Naive thymus-derived CD4-positive, alpha-beta T cell (primary cell): ENCODE results near the gene C11orf68. TPM values are rescaled to one million over a fixed set of nuclear protein-coding genes. Genes with fewer than 3 reads are reported as not detected.

Source experiments
- ATAC-seq: fragments of 150-1000 bp; cut with Tn5 transposase; 2 replicates; pipeline ENCODE4 v1.10.0; 2021; ENCODE audit warnings: mild to moderate bottlenecking, moderate library complexity
- CTCF ChIA-PET: fragments of 350-600 bp; sonication (Branson Sonifier 250); formaldehyde crosslinking; loops from one replicate; lab custom pipeline; 2021; ENCODE audit warnings: antibody characterized with exemption; lab: Charles Lee
- POLR2A ChIA-PET: fragments of 350-600 bp; sonication (Branson Sonifier 250); formaldehyde crosslinking; loops from one replicate; lab custom pipeline; 2021; ENCODE audit warnings: antibody characterized with exemption, inconsistent platforms; lab: Charles Lee
- DNase-seq, 9 donors: peaks; one replicate each; pipeline versions ENCODE4 v3.0.0 to v3.0.0-alpha.2; 2020 to 2022; ENCODE audit warnings: mixed read lengths in 1 of 9
- H3K27ac ChIP-seq: one replicate; pipeline ENCODE4 v1.7.0; 2013; ENCODE audit warnings: mild to moderate bottlenecking, low read depth, low read length, moderate library complexity
- H3K27me3 ChIP-seq, 2 donors: one replicate each; pipeline ENCODE4 v1.7.0; 2013; ENCODE audit warnings: low read length in 2 of 2, mild to moderate bottlenecking in 2 of 2, moderate library complexity in 2 of 2; ENCODE audit not compliant: control insufficient read depth in 2 of 2, insufficient read depth in 2 of 2
- H3K36me3 ChIP-seq, 3 experiments: 1 replicate in 2 of 3; 2 replicates in 1 of 3; pipeline ENCODE4 v1.7.0; 2013; ENCODE audit warnings: low read length in 3 of 3, mild to moderate bottlenecking in 3 of 3, moderate library complexity in 1 of 3; ENCODE audit not compliant: insufficient read depth in 3 of 3, control insufficient read depth in 2 of 3
- H3K4me1 ChIP-seq, 2 donors: one replicate each; pipeline ENCODE4 v1.7.0; 2013; ENCODE audit warnings: low read length in 2 of 2, mild to moderate bottlenecking in 2 of 2, moderate library complexity in 1 of 2; ENCODE audit not compliant: control insufficient read depth in 2 of 2, insufficient read depth in 2 of 2
- H3K4me3 ChIP-seq: 2 replicates; pipeline ENCODE4 v1.7.0; 2013; ENCODE audit warnings: mild to moderate bottlenecking, low read length
- H3K9me3 ChIP-seq, 3 experiments: 1 replicate in 2 of 3; 2 replicates in 1 of 3; pipeline ENCODE4 v1.7.0; 2013; ENCODE audit warnings: low read length in 3 of 3; ENCODE audit not compliant: control insufficient read depth in 2 of 3
- H3K27ac Mint-ChIP-seq, 9 donors: one replicate each; pipeline ENCODE4 v1.8.0; 2020 to 2022; ENCODE audit warnings: mixed read lengths in 9 of 9, mild to moderate bottlenecking in 8 of 9, moderate library complexity in 5 of 9, inconsistent platforms in 2 of 9
- H3K27me3 Mint-ChIP-seq, 5 donors: one replicate each; pipeline ENCODE4 v1.8.0; 2021 to 2022; ENCODE audit warnings: mixed read lengths in 5 of 5, mild to moderate bottlenecking in 1 of 5
- H3K36me3 Mint-ChIP-seq, 5 donors: one replicate each; pipeline ENCODE4 v1.8.0; 2020 to 2022; ENCODE audit warnings: mixed read lengths in 5 of 5, mild to moderate bottlenecking in 3 of 5, inconsistent platforms in 1 of 5
- H3K4me1 Mint-ChIP-seq, 7 donors: one replicate each; pipeline ENCODE4 v1.8.0; 2020 to 2022; ENCODE audit warnings: mixed read lengths in 7 of 7, mild to moderate bottlenecking in 3 of 7, inconsistent platforms in 1 of 7
- H3K4me3 Mint-ChIP-seq, 10 donors: one replicate each; pipeline ENCODE4 v1.8.0; 2020 to 2022; ENCODE audit warnings: mild to moderate bottlenecking in 10 of 10, mixed read lengths in 10 of 10, moderate library complexity in 6 of 10, inconsistent platforms in 2 of 10
- H3K9me3 Mint-ChIP-seq, 11 donors: one replicate each; pipeline ENCODE4 v1.8.0; 2020 to 2022; ENCODE audit warnings: mixed read lengths in 11 of 11, mild to moderate bottlenecking in 4 of 11, inconsistent platforms in 1 of 11, moderate library complexity in 1 of 11
- intact Hi-C, 2 donors: fragments of 100-400 bp; cut with micrococcal nuclease; formaldehyde crosslinking; loops; one replicate each; pipeline ENCODE4 v1.15.1; 2023
- polyA plus RNA-seq, 2 donors: library from polyadenylated mRNA; unstranded; fragments of 300-500 nt; fragmentation: Illumina TruSeq; gene quantifications; one replicate each; pipeline ENCODE4 v1.2.3, GENCODE V29; 2021
- total RNA-seq, 6 experiments: library from RNA in 5 of 6; stranded (reverse) in 5 of 6; gene quantifications; 1 replicate in 5 of 6; 2 replicates in 1 of 6; pipeline ENCODE4 v1.2.3 and lab custom pipeline; 2021 to 2026

C11orf68 gene
- total and polyA plus RNA-seq, 7 experiments from 2014 or later, result 18.5 to 104 (median 58.8) TPM

DNA sequence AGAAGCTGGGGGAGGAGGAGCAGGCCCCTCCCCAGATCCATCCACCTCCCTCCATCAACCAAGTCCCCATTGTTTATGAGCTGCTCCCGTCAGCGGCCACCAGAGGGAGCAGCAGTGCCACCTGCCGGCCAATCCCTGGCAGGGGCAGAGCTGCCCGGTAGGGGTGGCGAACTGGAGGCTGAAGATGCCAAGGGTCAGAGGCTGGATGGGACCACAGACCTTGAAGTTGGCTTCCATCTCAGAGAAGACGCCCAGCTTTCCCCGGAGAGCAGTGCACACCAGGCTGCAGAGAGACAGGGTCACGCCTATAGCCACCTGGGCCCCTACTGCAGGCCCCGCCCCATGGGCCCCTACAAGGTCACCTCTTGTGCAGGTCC, 34.2 kb downstream of the C11orf68 start:
- POLR2A ChIA-PET, result interaction anchor here (0.6 to 12.3 kb wide), 14 partner anchors 11 to 231 kb away, joined by 3 to 316 read pairs (median 4); partner anchors contain the start of genes BANF1, C11orf68, CFL1 and EIF1AD
- Mint-ChIP-seq H3K27ac (peak overlapping the region in 8 of 9 donors; percentile 70 to 93 (median 80)), H3K4me1 (peaks cover 29 to 65% (median 41%) of the 10 kb centered on the region in 7 donors), H3K27me3 (no peaks in the 10 kb centered on the region), H3K36me3 (peaks cover 0 to 11% (median 3%) of the 10 kb centered on the region in 5 donors), H3K4me3 (peak overlapping the region in 3 of 10 donors; percentile 29 to 63 (median 58)), H3K9me3 (peaks cover 0 to 3% (median 0%) of the 10 kb centered on the region in 11 donors)
- intact Hi-C loops, result loop anchor here (1.0 kb wide), 6 partner anchors 11 to 173 kb away; partner anchors contain the start of gene MUS81 (in 2 of the 2)
- H3K36me3 ChIP-seq, result peaks cover 0 to 27% (median 0%) of the 10 kb centered on the region in 3 experiments
- peak overlapping the region; percentile 9 for H3K27ac ChIP-seq
- H3K4me3 ChIP-seq, result no peak overlapping the region
- DNase-seq (peak; percentile 68 to 87 (median 80)), ATAC-seq (peak; percentile 74)
- peaks cover 33 to 35% of the 10 kb centered on the region in 2 donors for H3K4me1 ChIP-seq
- CTCF ChIA-PET, result interaction anchor here (0.6 to 9.0 kb wide), 32 partner anchors 10 to 272 kb away, joined by 3 to 159 read pairs (median 4); partner anchors contain the start of genes AP5B1, CFL1, KAT5 and MUS81
- H3K27me3 ChIP-seq, result no peaks in the 10 kb centered on the region
- no peaks in the 10 kb centered on the region for H3K9me3 ChIP-seq

DNA sequence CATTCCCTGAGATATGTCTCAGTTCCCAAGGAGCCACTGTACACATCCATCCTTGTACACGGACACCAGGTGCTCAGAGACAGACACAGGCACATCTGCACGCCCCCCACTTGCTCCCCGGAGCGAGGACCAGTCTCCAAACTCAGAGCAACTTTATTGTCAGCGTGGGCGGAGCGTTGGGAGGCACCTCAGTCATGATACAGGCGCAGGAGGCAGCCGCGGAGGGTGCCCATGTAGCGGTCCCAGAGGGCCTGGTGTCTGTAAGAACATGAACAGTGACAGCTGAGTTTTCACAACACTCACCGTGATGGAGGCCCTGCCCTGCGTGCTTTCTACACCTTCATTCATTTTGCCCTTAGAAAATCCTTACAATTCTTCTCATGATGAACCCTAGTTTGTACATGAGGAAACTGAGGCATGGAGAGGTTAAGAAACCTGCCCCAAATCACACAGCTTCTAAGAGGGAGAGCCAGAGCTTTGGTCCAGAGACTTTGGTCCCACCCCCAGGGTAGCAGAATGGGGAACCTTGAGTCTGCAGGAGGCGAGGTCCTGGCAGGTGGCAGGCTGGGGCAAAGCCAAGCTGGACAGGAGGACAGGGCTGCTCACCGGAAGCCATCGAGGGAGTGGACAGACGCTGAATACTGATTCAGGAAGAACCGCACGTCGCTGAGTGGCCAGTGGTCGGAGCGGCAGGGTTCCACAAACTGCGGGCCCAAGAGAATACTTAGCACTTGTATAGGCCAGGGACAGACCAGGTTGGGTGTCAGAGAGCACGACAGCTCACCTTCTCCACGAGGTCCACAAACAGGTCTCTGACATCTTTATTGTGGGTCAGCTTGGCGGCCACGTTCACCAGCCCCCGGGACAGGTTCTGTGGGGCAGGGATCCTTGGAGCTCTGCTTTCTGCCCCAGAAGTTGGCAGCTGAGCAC, 34.8 kb downstream of the C11orf68 start:
- H3K4me1 Mint-ChIP-seq, result peaks cover 26 to 65% (median 40%) of the 10 kb centered on the region in 7 donors
- H3K36me3 Mint-ChIP-seq, result peaks cover 0 to 11% (median 3%) of the 10 kb centered on the region in 5 donors
- Histone ChIP-seq H3K27me3 (no peaks in the 10 kb centered on the region), H3K9me3 (no peaks in the 10 kb centered on the region), H3K4me3 (no peak overlapping the region), H3K27ac (peak overlapping the region; percentile 14), H3K4me1 (peaks cover 35 to 36% of the 10 kb centered on the region in 2 donors), H3K36me3 (peaks cover 0 to 27% (median 0%) of the 10 kb centered on the region in 3 experiments)
- peak overlapping the region in 8 of 9 donors; percentile 70 to 93 (median 80) for H3K27ac Mint-ChIP-seq
- ATAC-seq (no peak), DNase-seq (peak in 1 of 9 donors; percentile 11)
- H3K9me3 Mint-ChIP-seq, result peaks cover 0 to 3% (median 0%) of the 10 kb centered on the region in 11 donors
- CTCF ChIA-PET, result interaction anchor here (0.6 to 9.0 kb wide), 30 partner anchors 10 to 271 kb away, joined by 3 to 159 read pairs (median 5); partner anchors contain the start of genes AP5B1, CFL1, KAT5 and MUS81
- H3K4me3 Mint-ChIP-seq, result peak overlapping the region in 1 of 10 donors; percentile 29
- POLR2A ChIA-PET, result interaction anchor here (0.8 to 12.3 kb wide), 10 partner anchors 10 to 231 kb away, joined by 3 to 316 read pairs (median 6); partner anchors contain the start of genes C11orf68, CFL1, KAT5 and MUS81
- no peaks in the 10 kb centered on the region for H3K27me3 Mint-ChIP-seq
- intact Hi-C loops, result loop anchor here (1.0 kb wide), 6 partner anchors 11 to 173 kb away; partner anchors contain the start of gene MUS81 (in 2 of the 2)

DNA sequence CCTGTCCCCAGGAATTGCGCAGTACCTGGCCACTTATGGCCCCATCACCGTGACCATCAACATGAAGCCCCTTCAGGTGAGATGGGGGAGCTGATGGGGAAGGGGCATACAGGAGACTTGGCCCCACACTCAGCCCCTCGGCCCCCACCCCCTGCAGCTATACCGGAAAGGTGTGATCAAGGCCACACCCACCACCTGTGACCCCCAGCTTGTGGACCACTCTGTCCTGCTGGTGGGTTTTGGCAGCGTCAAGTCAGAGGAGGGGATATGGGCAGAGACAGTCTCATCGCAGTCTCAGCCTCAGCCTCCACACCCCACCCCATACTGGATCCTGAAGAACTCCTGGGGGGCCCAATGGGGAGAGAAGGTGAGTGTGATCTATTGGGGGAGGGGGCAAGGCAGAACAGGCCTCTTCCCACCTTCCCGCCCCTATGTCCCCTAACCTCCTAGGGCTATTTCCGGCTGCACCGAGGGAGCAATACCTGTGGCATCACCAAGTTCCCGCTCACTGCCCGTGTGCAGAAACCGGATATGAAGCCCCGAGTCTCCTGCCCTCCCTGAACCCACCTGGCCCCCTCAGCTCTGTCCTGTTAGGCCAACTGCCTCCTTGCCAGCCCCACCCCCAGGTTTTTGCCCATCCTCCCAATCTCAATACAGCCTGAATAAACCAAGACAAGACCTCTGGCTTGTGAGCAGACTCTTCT, 35.7 kb downstream of the C11orf68 start:
- H3K9me3 Mint-ChIP-seq, result peaks cover 0 to 1% (median 0%) of the 10 kb centered on the region in 11 donors
- no peak for ATAC-seq
- Histone ChIP-seq H3K36me3 (peaks cover 0 to 27% (median 0%) of the 10 kb centered on the region in 3 experiments), H3K4me3 (no peak overlapping the region), H3K9me3 (no peaks in the 10 kb centered on the region), H3K27me3 (no peaks in the 10 kb centered on the region), H3K27ac (no peak overlapping the region), H3K4me1 (peaks cover 38 to 40% of the 10 kb centered on the region in 2 donors)
- ChIA-PET POLR2A (interaction anchor here (12.3 kb wide), 1 partner anchor 20 kb away, joined by 316 read pairs; the partner anchor contains the start of genes CFL1 and MUS81), CTCF (interaction anchor here (0.8 to 9.0 kb wide), 13 partner anchors 12 to 270 kb away, joined by 3 to 159 read pairs (median 7); partner anchors contain the start of genes AP5B1, CFL1, MUS81 and SNX32)
- peaks cover 0 to 10% (median 3%) of the 10 kb centered on the region in 5 donors for H3K36me3 Mint-ChIP-seq
- peaks cover 20 to 64% (median 38%) of the 10 kb centered on the region in 7 donors for H3K4me1 Mint-ChIP-seq
- no peaks in the 10 kb centered on the region for H3K27me3 Mint-ChIP-seq
- intact Hi-C loops, result no loop called here
- H3K4me3 Mint-ChIP-seq, result no peak overlapping the region
- DNase-seq, result peak in 1 of 9 donors; percentile 7
- peak overlapping the region in 3 of 9 donors; percentile 14 to 93 (median 68) for H3K27ac Mint-ChIP-seq

DNA sequence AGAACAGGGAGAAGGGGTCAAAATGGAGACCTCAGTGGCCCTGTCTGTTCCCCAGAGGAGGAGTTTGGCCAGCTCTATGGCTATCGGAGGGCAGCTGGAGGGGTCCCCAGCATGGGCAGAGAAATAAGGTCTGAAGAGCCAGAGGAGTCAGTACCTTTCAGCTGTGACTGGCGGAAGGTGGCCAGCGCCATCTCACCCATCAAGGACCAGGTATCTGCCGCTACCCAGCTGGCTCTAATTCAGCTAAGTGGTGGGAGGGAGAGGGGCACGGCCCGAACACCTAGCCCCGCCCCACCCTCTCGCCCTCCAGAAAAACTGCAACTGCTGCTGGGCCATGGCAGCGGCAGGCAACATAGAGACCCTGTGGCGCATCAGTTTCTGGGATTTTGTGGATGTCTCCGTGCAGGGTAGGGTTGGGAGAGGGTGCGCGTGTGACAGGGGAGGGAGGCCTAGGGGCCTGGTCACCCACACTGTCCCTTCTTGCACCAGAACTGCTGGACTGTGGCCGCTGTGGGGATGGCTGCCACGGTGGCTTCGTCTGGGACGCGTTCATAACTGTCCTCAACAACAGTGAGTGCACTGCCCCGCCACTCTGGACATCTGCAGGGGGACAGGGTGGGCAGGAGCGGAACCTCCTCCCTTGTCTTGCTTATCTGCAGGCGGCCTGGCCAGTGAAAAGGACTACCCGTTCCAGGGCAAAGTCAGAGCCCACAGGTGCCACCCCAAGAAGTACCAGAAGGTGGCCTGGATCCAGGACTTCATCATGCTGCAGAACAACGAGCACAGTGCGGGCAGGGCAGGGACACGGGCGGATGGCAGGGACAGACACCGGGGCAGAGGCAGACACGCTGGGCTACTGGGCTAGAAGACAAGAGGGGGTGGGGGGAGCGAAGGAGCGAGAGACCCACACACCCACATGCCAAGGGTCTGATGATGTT, 36.5 kb downstream of the C11orf68 start:
- DNase-seq (peak in 1 of 9 donors; percentile 7), ATAC-seq (no peak)
- no peaks in the 10 kb centered on the region for H3K27me3 Mint-ChIP-seq
- Histone ChIP-seq H3K36me3 (peaks cover 0 to 27% (median 0%) of the 10 kb centered on the region in 3 experiments), H3K27me3 (no peaks in the 10 kb centered on the region), H3K4me3 (no peak overlapping the region), H3K4me1 (peaks cover 31 to 34% of the 10 kb centered on the region in 2 donors), H3K27ac (no peak overlapping the region), H3K9me3 (no peaks in the 10 kb centered on the region)
- H3K4me3 Mint-ChIP-seq, result peak overlapping the region in 1 of 10 donors; percentile 66
- peaks cover 20 to 64% (median 36%) of the 10 kb centered on the region in 7 donors for H3K4me1 Mint-ChIP-seq
- H3K27ac Mint-ChIP-seq, result peak overlapping the region in 6 of 9 donors; percentile 14 to 72 (median 46)
- ChIA-PET CTCF (interaction anchor here (0.5 to 3.6 kb wide), 8 partner anchors 8 to 179 kb away, joined by 3 to 38 read pairs (median 4); partner anchors contain the start of genes CCDC85B, MUS81 and SNX32), POLR2A (interaction anchor here (0.8 to 5.4 kb wide), 4 partner anchors 8 to 79 kb away, joined by 3 to 73 read pairs (median 27); partner anchors contain the start of genes CCDC85B, CFL1, FIBP and MUS81)
- intact Hi-C loops, result no loop called here
- H3K9me3 Mint-ChIP-seq, result peaks cover 0 to 1% (median 0%) of the 10 kb centered on the region in 11 donors
- H3K36me3 Mint-ChIP-seq, result peaks cover 0 to 9% (median 3%) of the 10 kb centered on the region in 5 donors

DNA sequence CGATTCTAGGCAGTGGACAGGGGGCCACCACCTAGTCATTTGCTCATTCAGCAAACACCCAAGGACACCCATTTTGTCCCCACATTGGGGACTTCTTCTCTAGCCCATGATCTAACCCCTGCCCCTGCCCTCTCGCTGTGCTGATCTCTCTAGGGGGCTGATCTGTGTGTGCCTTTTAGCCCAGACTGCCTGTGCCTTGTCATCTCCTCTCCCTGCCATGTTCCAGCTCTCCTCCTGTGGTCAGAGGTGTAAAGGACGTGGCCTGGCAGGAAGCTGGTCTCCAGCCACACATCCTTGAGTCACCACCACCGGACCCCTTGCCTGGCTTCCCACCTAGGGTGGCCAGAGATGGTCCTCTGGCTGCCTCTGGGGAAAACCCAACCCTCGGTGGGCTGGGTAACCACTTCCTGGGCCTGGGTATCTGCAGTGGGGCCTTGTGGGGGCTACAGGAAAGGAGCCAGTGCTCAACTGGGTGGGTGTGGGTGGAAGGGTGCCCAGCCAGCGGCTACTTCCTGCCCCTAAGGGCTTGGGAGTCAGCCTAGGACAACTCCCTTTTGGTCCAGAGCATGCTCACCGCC, 37.9 kb downstream of the C11orf68 start:
- H3K9me3 ChIP-seq, result no peaks in the 10 kb centered on the region
- Mint-ChIP-seq H3K4me3 (peak overlapping the region in 6 of 10 donors; percentile 21 to 80 (median 58)), H3K27me3 (no peaks in the 10 kb centered on the region), H3K27ac (peak overlapping the region in 6 of 9 donors; percentile 80 to 92 (median 84)), H3K4me1 (peaks cover 12 to 56% (median 29%) of the 10 kb centered on the region in 7 donors), H3K36me3 (peaks cover 0 to 9% (median 3%) of the 10 kb centered on the region in 5 donors), H3K9me3 (no peaks in the 10 kb centered on the region)
- ATAC-seq (no peak), DNase-seq (no peak)
- CTCF ChIA-PET, result interaction anchor here (1.0 to 2.5 kb wide), 3 partner anchors 10 to 21 kb away, joined by 3 to 9 read pairs (median 6); partner anchors contain the start of genes CCDC85B and MUS81
- intact Hi-C loops, result no loop called here
- peak overlapping the region; percentile 39 for H3K27ac ChIP-seq
- H3K4me3 ChIP-seq, result no peak overlapping the region
- no peaks in the 10 kb centered on the region for H3K27me3 ChIP-seq
- POLR2A ChIA-PET, result interaction anchor here (0.6 to 5.4 kb wide), 6 partner anchors 9 to 374 kb away, joined by 3 to 73 read pairs (median 4); partner anchors contain the start of genes CCDC85B, CFL1, FIBP and MUS81
- H3K36me3 ChIP-seq, result peaks cover 0 to 27% (median 0%) of the 10 kb centered on the region in 3 experiments
- H3K4me1 ChIP-seq, result peaks cover 31 to 34% of the 10 kb centered on the region in 2 donors
